ENCODE data around the gene PSME4. TPM values are rescaled to one million over a fixed set of nuclear protein-coding genes. Genes with fewer than 3 reads are reported as not detected.

PSME4 gene
- polyA plus RNA-seq, 1 donor from 2014 or later: 23.4 TPM

- Histone ChIP-seq H4K20me1 (ENCODE audit: insufficient read depth) (no peaks in the 10 kb centered on the region), H3K79me2 (replicated peaks; ENCODE audit: insufficient read depth, low read length) (peaks cover 57% of the 10 kb centered on the region), H3K9me3 (ENCODE audit: low read length) (no peaks in the 10 kb centered on the region), H3F3A (ENCODE audit: insufficient read depth, low read length, poor library complexity, severe bottlenecking) (peaks cover 8% of the 10 kb centered on the region), H3K27ac (ENCODE audit: low read length) (no peak overlapping the region), H2AFZ (ENCODE audit: low read depth, low read length) (no peak overlapping the region), H3K9ac (ENCODE audit: low read length) (peak overlapping the region; percentile 92), H3K27me3 (ENCODE audit: insufficient read depth, low read depth, low read length) (no peaks in the 10 kb centered on the region), H3K4me3 (ENCODE audit: low read length) (peak overlapping the region; percentile 98), H3K4me2 (ENCODE audit: low read length) (peak overlapping the region; percentile 75), H3K36me3 (ENCODE audit: insufficient read depth, low read length) (no peaks in the 10 kb centered on the region), H3K9me2 (ENCODE audit: insufficient read depth, low read length) (no peaks in the 10 kb centered on the region)
- TF ChIP-seq, protein P1, sequence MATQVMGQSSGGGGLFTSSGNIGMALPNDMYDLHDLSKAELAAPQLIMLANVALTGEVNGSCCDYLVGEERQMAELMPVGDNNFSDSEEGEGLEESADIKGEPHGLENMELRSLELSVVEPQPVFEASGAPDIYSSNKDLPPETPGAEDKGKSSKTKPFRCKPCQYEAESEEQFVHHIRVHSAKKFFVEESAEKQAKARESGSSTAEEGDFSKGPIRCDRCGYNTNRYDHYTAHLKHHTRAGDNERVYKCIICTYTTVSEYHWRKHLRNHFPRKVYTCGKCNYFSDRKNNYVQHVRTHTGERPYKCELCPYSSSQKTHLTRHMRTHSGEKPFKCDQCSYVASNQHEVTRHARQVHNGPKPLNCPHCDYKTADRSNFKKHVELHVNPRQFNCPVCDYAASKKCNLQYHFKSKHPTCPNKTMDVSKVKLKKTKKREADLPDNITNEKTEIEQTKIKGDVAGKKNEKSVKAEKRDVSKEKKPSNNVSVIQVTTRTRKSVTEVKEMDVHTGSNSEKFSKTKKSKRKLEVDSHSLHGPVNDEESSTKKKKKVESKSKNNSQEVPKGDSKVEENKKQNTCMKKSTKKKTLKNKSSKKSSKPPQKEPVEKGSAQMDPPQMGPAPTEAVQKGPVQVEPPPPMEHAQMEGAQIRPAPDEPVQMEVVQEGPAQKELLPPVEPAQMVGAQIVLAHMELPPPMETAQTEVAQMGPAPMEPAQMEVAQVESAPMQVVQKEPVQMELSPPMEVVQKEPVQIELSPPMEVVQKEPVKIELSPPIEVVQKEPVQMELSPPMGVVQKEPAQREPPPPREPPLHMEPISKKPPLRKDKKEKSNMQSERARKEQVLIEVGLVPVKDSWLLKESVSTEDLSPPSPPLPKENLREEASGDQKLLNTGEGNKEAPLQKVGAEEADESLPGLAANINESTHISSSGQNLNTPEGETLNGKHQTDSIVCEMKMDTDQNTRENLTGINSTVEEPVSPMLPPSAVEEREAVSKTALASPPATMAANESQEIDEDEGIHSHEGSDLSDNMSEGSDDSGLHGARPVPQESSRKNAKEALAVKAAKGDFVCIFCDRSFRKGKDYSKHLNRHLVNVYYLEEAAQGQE (IDR thresholded peaks at IDR 0.05; ENCODE audit: borderline replicate concordance): no peak
- TF ChIP-seq, protein P2, sequence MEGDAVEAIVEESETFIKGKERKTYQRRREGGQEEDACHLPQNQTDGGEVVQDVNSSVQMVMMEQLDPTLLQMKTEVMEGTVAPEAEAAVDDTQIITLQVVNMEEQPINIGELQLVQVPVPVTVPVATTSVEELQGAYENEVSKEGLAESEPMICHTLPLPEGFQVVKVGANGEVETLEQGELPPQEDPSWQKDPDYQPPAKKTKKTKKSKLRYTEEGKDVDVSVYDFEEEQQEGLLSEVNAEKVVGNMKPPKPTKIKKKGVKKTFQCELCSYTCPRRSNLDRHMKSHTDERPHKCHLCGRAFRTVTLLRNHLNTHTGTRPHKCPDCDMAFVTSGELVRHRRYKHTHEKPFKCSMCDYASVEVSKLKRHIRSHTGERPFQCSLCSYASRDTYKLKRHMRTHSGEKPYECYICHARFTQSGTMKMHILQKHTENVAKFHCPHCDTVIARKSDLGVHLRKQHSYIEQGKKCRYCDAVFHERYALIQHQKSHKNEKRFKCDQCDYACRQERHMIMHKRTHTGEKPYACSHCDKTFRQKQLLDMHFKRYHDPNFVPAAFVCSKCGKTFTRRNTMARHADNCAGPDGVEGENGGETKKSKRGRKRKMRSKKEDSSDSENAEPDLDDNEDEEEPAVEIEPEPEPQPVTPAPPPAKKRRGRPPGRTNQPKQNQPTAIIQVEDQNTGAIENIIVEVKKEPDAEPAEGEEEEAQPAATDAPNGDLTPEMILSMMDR (IDR thresholded peaks at IDR 0.05; ENCODE audit: poor library complexity, severe bottlenecking): no peak
- no peak for TF ChIP-seq TAF1 (IDR thresholded peaks at IDR 0.05; ENCODE audit: low read depth)
- no peak for TF ChIP-seq POLR2AphosphoS5 (IDR thresholded peaks at IDR 0.05)
- no peak for TF ChIP-seq EP300 (conservative IDR thresholded peaks at IDR 0.05; ENCODE audit: poor library complexity, severe bottlenecking)
- TF ChIP-seq EZH2 (IDR thresholded peaks at IDR 0.05; ENCODE audit: borderline replicate concordance, insufficient read depth, low read length, poor library complexity, severe bottlenecking): no peak
- no peak for TF ChIP-seq MXI1 (conservative IDR thresholded peaks at IDR 0.05; ENCODE audit: poor library complexity, severe bottlenecking)
- no peak for TF ChIP-seq SMC3 (conservative IDR thresholded peaks at IDR 0.05; ENCODE audit: poor library complexity)
- TF ChIP-seq RAD21 (conservative IDR thresholded peaks at IDR 0.05): no peak
Observed at GRCh38 chr2:53969285-53969967, 1.4 kb downstream of the PSME4 start.

DNA sequence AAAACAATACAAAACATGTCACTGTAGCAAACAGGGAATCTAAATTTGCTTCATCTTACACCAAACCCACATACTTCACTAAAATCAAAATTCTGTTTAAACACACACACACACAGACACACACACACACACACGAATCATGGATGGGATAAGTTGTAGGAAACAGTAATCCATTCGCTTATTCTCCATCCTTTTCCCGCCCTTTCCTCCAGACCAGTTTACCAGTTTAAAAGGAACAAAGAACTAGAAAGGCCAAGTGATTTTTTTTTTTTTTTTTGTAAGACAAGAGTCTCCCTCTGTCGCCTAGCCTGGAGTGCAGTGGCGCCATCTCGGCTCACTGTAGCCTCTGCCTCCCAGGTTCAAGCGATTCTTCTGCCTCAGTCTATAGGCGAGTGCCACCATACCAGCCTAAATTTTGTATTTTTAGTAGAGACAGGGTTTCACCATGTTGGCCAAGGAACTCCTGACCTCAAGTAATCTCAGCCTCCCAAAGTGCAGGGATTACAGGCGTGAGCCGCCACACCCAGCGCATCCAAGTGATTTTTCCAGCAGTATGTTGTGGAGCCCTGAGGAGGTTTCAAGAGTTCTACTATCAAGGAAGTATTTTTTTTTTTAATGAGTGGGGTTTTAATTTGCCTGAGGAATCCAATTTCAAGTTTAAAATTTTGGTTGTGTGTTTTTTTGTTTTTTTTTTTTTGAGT is 5.7 kb downstream of the PSME4 start:
- Histone ChIP-seq H3K27ac (ENCODE audit: low read length) (no peak overlapping the region), H3K4me2 (ENCODE audit: low read length) (no peak overlapping the region)

More for the DNA sequence above, 5.7 kb downstream of the PSME4 start:
- Histone ChIP-seq H2AFZ (ENCODE audit: low read depth, low read length) (no peak overlapping the region), H3K36me3 (ENCODE audit: insufficient read depth, low read length) (no peaks in the 10 kb centered on the region), H3K9me2 (ENCODE audit: insufficient read depth, low read length) (no peaks in the 10 kb centered on the region), H3K9ac (ENCODE audit: low read length) (no peak overlapping the region), H3K79me2 (replicated peaks; ENCODE audit: insufficient read depth, low read length) (peaks cover 80% of the 10 kb centered on the region), H3K9me3 (ENCODE audit: low read length) (no peaks in the 10 kb centered on the region), H3K4me3 (ENCODE audit: low read length) (no peak overlapping the region), H4K20me1 (ENCODE audit: insufficient read depth) (no peaks in the 10 kb centered on the region), H3K27me3 (ENCODE audit: insufficient read depth, low read depth, low read length) (no peaks in the 10 kb centered on the region), H3F3A (ENCODE audit: insufficient read depth, low read length, poor library complexity, severe bottlenecking) (peaks cover 5% of the 10 kb centered on the region)
- TF ChIP-seq POLR2AphosphoS5 (IDR thresholded peaks at IDR 0.05) (no peak), TAF1 (IDR thresholded peaks at IDR 0.05; ENCODE audit: low read depth) (no peak), SMC3 (conservative IDR thresholded peaks at IDR 0.05; ENCODE audit: poor library complexity) (no peak), RAD21 (conservative IDR thresholded peaks at IDR 0.05) (no peak), EP300 (conservative IDR thresholded peaks at IDR 0.05; ENCODE audit: poor library complexity, severe bottlenecking) (no peak), EZH2 (IDR thresholded peaks at IDR 0.05; ENCODE audit: borderline replicate concordance, insufficient read depth, low read length, poor library complexity, severe bottlenecking) (no peak)
- TF ChIP-seq, protein P1 (IDR thresholded peaks at IDR 0.05; ENCODE audit: borderline replicate concordance): no peak

Measured in neural cell (in vitro differentiated cells).